ENCODE data around the gene TJAP1.

Gene TJAP1

GRCh38 chr6:43452896-43453295 is 24.5 kb upstream of the TJAP1 start:
- peaks cover 14 to 16% of the 10 kb centered on the region in 2 experiments for H3K27me3 ChIP-seq (ENCODE audit: control insufficient read depth in 1 of 2, insufficient read depth in 1 of 2, low read length in 2 of 2)
- DNase-seq, result no peak
- H3K23ac ChIP-seq (ENCODE audit: low read length in 2 of 2), result no peak overlapping the region
- no peak overlapping the region for H2BK5ac ChIP-seq (ENCODE audit: low read depth, low read length, poor library complexity, severe bottlenecking)
- no peak overlapping the region for H2BK120ac ChIP-seq (ENCODE audit: low read depth, low read length)
- no peak overlapping the region for H3K9ac ChIP-seq (ENCODE audit: low read length)
- H2AK5ac ChIP-seq (ENCODE audit: low read length, severe bottlenecking), result no peak overlapping the region
- no peak overlapping the region for H3K18ac ChIP-seq (ENCODE audit: low read depth in 1 of 2, low read length in 2 of 2)
- H3K27ac ChIP-seq (ENCODE audit: low read length, poor library complexity, severe bottlenecking), result no peak overlapping the region
- H3K4me3 ChIP-seq (ENCODE audit: insufficient read depth in 1 of 2, low read depth in 1 of 2, low read length in 2 of 2), result peak overlapping the region in 1 of 2 experiments; percentile 36
- no peak overlapping the region for H4K8ac ChIP-seq (ENCODE audit: low read length)
- no peaks in the 10 kb centered on the region for H3K79me1 ChIP-seq (replicated peaks; ENCODE audit: low read length, poor library complexity, severe bottlenecking)
- no peak overlapping the region for H4K91ac ChIP-seq (ENCODE audit: low read length)
- H2AFZ ChIP-seq (ENCODE audit: low read depth, low read length), result no peak overlapping the region
- H3K14ac ChIP-seq (ENCODE audit: low read length in 2 of 2), result no peak overlapping the region
- H3K36me3 ChIP-seq (ENCODE audit: control insufficient read depth in 1 of 2, insufficient read depth in 2 of 2, low read depth in 1 of 2, low read length in 2 of 2), result peaks cover 48 to 50% of the 10 kb centered on the region in 2 experiments
- no peaks in the 10 kb centered on the region for H3K9me3 ChIP-seq (ENCODE audit: control insufficient read depth, low read length)
- no peak overlapping the region for H3K4ac ChIP-seq (ENCODE audit: low read depth in 1 of 2, low read length in 2 of 2)
- no peak overlapping the region for H2BK12ac ChIP-seq (ENCODE audit: low read length in 2 of 2)
- peaks cover 16% of the 10 kb centered on the region for H3K4me1 ChIP-seq (ENCODE audit: control insufficient read depth, insufficient read depth, low read depth, low read length)
- 100% methylated on average over 4 of the region's 4 CpGs for WGBS
- no peak overlapping the region for H2BK15ac ChIP-seq (ENCODE audit: low read depth, poor library complexity, severe bottlenecking)
- H3K4me2 ChIP-seq (ENCODE audit: low read length, poor library complexity, severe bottlenecking), result no peak overlapping the region

GRCh38 chr6:43453831-43454230 is 23.5 kb upstream of the TJAP1 start:
- Histone ChIP-seq H2BK5ac (ENCODE audit: low read depth, low read length, poor library complexity, severe bottlenecking) (no peak overlapping the region), H3K79me1 (replicated peaks; ENCODE audit: low read length, poor library complexity, severe bottlenecking) (no peaks in the 10 kb centered on the region), H2BK12ac (ENCODE audit: low read length in 2 of 2) (no peak overlapping the region)

GRCh38 chr6:43454290-43454695 is 23.1 kb upstream of the TJAP1 start:
- H3K4me1 ChIP-seq (ENCODE audit: control insufficient read depth, insufficient read depth, low read depth, low read length), result peaks cover 16% of the 10 kb centered on the region
- peaks cover 34 to 37% of the 10 kb centered on the region in 2 experiments for H3K36me3 ChIP-seq (ENCODE audit: control insufficient read depth in 1 of 2, insufficient read depth in 2 of 2, low read depth in 1 of 2, low read length in 2 of 2)
- no peak overlapping the region for H3K4ac ChIP-seq (ENCODE audit: low read depth in 1 of 2, low read length in 2 of 2)
- H2BK15ac ChIP-seq (ENCODE audit: low read depth, poor library complexity, severe bottlenecking), result no peak overlapping the region
- H2BK120ac ChIP-seq (ENCODE audit: low read depth, low read length), result no peak overlapping the region
- 16% methylated on average over 13 of the region's 17 CpGs for WGBS
- H2BK12ac ChIP-seq (ENCODE audit: low read length in 2 of 2), result no peak overlapping the region
- no peak overlapping the region for H3K18ac ChIP-seq (ENCODE audit: low read depth in 1 of 2, low read length in 2 of 2)
- H3K27me3 ChIP-seq (ENCODE audit: control insufficient read depth in 1 of 2, insufficient read depth in 1 of 2, low read length in 2 of 2), result peaks cover 14 to 20% of the 10 kb centered on the region in 2 experiments
- no peak overlapping the region for H2AK5ac ChIP-seq (ENCODE audit: low read length, severe bottlenecking)
- peak overlapping the region; percentile 78 for H3K4me2 ChIP-seq (ENCODE audit: low read length, poor library complexity, severe bottlenecking)
- no peak overlapping the region for H2BK5ac ChIP-seq (ENCODE audit: low read depth, low read length, poor library complexity, severe bottlenecking)
- no peak overlapping the region for H3K9ac ChIP-seq (ENCODE audit: low read length)
- H3K79me1 ChIP-seq (replicated peaks; ENCODE audit: low read length, poor library complexity, severe bottlenecking), result no peaks in the 10 kb centered on the region
- no peak overlapping the region for H4K8ac ChIP-seq (ENCODE audit: low read length)
- H4K91ac ChIP-seq (ENCODE audit: low read length), result no peak overlapping the region
- no peak overlapping the region for H3K14ac ChIP-seq (ENCODE audit: low read length in 2 of 2)
- no peak overlapping the region for H2AFZ ChIP-seq (ENCODE audit: low read depth, low read length)
- no peak overlapping the region for H3K27ac ChIP-seq (ENCODE audit: low read length, poor library complexity, severe bottlenecking)
- no peak for DNase-seq
- peak overlapping the region; percentile 48 to 75 for H3K4me3 ChIP-seq (ENCODE audit: insufficient read depth in 1 of 2, low read depth in 1 of 2, low read length in 2 of 2)
- no peak overlapping the region for H3K23ac ChIP-seq (ENCODE audit: low read length in 2 of 2)
- H3K9me3 ChIP-seq (ENCODE audit: control insufficient read depth, low read length), result no peaks in the 10 kb centered on the region

More at GRCh38 chr6:43453831-43454230, 23.5 kb upstream of the TJAP1 start:
- H3K4me3 ChIP-seq (ENCODE audit: insufficient read depth in 1 of 2, low read depth in 1 of 2, low read length in 2 of 2), result no peak overlapping the region
- H3K14ac ChIP-seq (ENCODE audit: low read length in 2 of 2), result no peak overlapping the region
- no peak overlapping the region for H3K9ac ChIP-seq (ENCODE audit: low read length)
- H3K4ac ChIP-seq (ENCODE audit: low read depth in 1 of 2, low read length in 2 of 2), result no peak overlapping the region
- H2BK120ac ChIP-seq (ENCODE audit: low read depth, low read length), result no peak overlapping the region
- peaks cover 16% of the 10 kb centered on the region for H3K4me1 ChIP-seq (ENCODE audit: control insufficient read depth, insufficient read depth, low read depth, low read length)
- H2AFZ ChIP-seq (ENCODE audit: low read depth, low read length), result no peak overlapping the region
- no peak for DNase-seq
- H3K18ac ChIP-seq (ENCODE audit: low read depth in 1 of 2, low read length in 2 of 2), result no peak overlapping the region
- H4K8ac ChIP-seq (ENCODE audit: low read length), result no peak overlapping the region
- H2BK15ac ChIP-seq (ENCODE audit: low read depth, poor library complexity, severe bottlenecking), result no peak overlapping the region
- H3K27me3 ChIP-seq (ENCODE audit: control insufficient read depth in 1 of 2, insufficient read depth in 1 of 2, low read length in 2 of 2), result peaks cover 14 to 17% of the 10 kb centered on the region in 2 experiments
- no peak overlapping the region for H2AK5ac ChIP-seq (ENCODE audit: low read length, severe bottlenecking)
- no peak overlapping the region for H4K91ac ChIP-seq (ENCODE audit: low read length)
- H3K9me3 ChIP-seq (ENCODE audit: control insufficient read depth, low read length), result no peaks in the 10 kb centered on the region
- H3K36me3 ChIP-seq (ENCODE audit: control insufficient read depth in 1 of 2, insufficient read depth in 2 of 2, low read depth in 1 of 2, low read length in 2 of 2), result peaks cover 38 to 41% of the 10 kb centered on the region in 2 experiments
- H3K27ac ChIP-seq (ENCODE audit: low read length, poor library complexity, severe bottlenecking), result no peak overlapping the region
- no peak overlapping the region for H3K4me2 ChIP-seq (ENCODE audit: low read length, poor library complexity, severe bottlenecking)
- H3K23ac ChIP-seq (ENCODE audit: low read length in 2 of 2), result no peak overlapping the region

- WGBS, result 2% methylated on average over 42 of the region's 97 CpGs
- Histone ChIP-seq H2BK5ac (ENCODE audit: low read depth, low read length, poor library complexity, severe bottlenecking) (no peak overlapping the region), H3K4ac (ENCODE audit: low read depth in 1 of 2, low read length in 2 of 2) (no peak overlapping the region), H4K91ac (ENCODE audit: low read length) (no peak overlapping the region), H3K27me3 (ENCODE audit: control insufficient read depth in 1 of 2, insufficient read depth in 1 of 2, low read length in 2 of 2) (peaks cover 17 to 20% of the 10 kb centered on the region in 2 experiments), H3K14ac (ENCODE audit: low read length in 2 of 2) (no peak overlapping the region), H3K36me3 (ENCODE audit: control insufficient read depth in 1 of 2, insufficient read depth in 2 of 2, low read depth in 1 of 2, low read length in 2 of 2) (peaks cover 27 to 31% of the 10 kb centered on the region in 2 experiments), H2BK15ac (ENCODE audit: low read depth, poor library complexity, severe bottlenecking) (no peak overlapping the region), H2BK12ac (ENCODE audit: low read length in 2 of 2) (no peak overlapping the region), H3K4me2 (ENCODE audit: low read length, poor library complexity, severe bottlenecking) (peak overlapping the region; percentile 78), H4K8ac (ENCODE audit: low read length) (no peak overlapping the region), H3K79me1 (replicated peaks; ENCODE audit: low read length, poor library complexity, severe bottlenecking) (no peaks in the 10 kb centered on the region), H2BK120ac (ENCODE audit: low read depth, low read length) (no peak overlapping the region), H3K18ac (ENCODE audit: low read depth in 1 of 2, low read length in 2 of 2) (no peak overlapping the region), H2AFZ (ENCODE audit: low read depth, low read length) (peak overlapping the region; percentile 51), H3K27ac (ENCODE audit: low read length, poor library complexity, severe bottlenecking) (no peak overlapping the region), H2AK5ac (ENCODE audit: low read length, severe bottlenecking) (no peak overlapping the region), H3K9me3 (ENCODE audit: control insufficient read depth, low read length) (no peaks in the 10 kb centered on the region), H3K9ac (ENCODE audit: low read length) (peak overlapping the region; percentile 26), H3K4me3 (ENCODE audit: insufficient read depth in 1 of 2, low read depth in 1 of 2, low read length in 2 of 2) (peak overlapping the region; percentile 48 to 75), H3K23ac (ENCODE audit: low read length in 2 of 2) (peak overlapping the region in 1 of 2 experiments; percentile 37), H3K4me1 (ENCODE audit: control insufficient read depth, insufficient read depth, low read depth, low read length) (peaks cover 16% of the 10 kb centered on the region)
- DNase-seq, result peak; percentile 77
Measured at GRCh38 chr6:43454696-43455530, 22.5 kb upstream of the TJAP1 start.

Data from mesenchymal stem cell (in vitro differentiated cells and primary cell).